Stomach (tissue), 9 donors: ENCODE results near the gene AFAP1L1. TPM values are rescaled to one million over a fixed set of nuclear protein-coding genes. Genes with fewer than 3 reads are reported as not detected.

Experiments used
- DNase-seq, 2 donors: peaks; one replicate each; pipeline versions ENCODE4 v3.0.0 to v3.0.0-alpha.2; 2013 to 2019
- H3K27ac ChIP-seq, 5 donors: fragments of 200-600 bp in 4 of 5; sonication (generic) in 4 of 5; one replicate each; pipeline ENCODE4 v1.5.1; 2013 to 2019; ENCODE audit warnings: mild to moderate bottlenecking in 1 of 5, moderate library complexity in 1 of 5
- H3K27me3 ChIP-seq, 3 donors: fragments of 200-600 bp; sonication (generic); one replicate each; pipeline ENCODE4 v1.5.1; 2017 to 2019; ENCODE audit warnings: mixed run types in 1 of 3
- H3K36me3 ChIP-seq, 4 donors: fragments of 200-600 bp; sonication (generic); 1 replicate in 3 of 4; 2 replicates in 1 of 4; pipeline ENCODE4 v1.5.1; 2016 to 2019
- H3K4me1 ChIP-seq, 4 donors: fragments of 200-600 bp; sonication (generic); one replicate each; pipeline ENCODE4 v1.5.1; 2016 to 2019
- H3K4me3 ChIP-seq, 4 donors: fragments of 200-600 bp; sonication (generic) in 3 of 4; one replicate each; pipeline ENCODE4 v1.5.1; 2016 to 2019; ENCODE audit warnings: mild to moderate bottlenecking in 1 of 4
- H3K9me3 ChIP-seq, 4 donors: fragments of 200-600 bp; sonication (generic); one replicate each; pipeline ENCODE4 v1.5.1; 2016 to 2019
- CTCF ChIP-seq, 7 experiments: fragments of 450-650 bp in 4 of 7; fragments of 200-600 bp in 3 of 7; sonication (generic) in 3 of 7; IDR thresholded peaks; one replicate each; pipeline ENCODE4 v1.5.1; 2016 to 2019; ENCODE audit warnings: antibody characterized with exemption in 7 of 7, control low read depth in 2 of 7, mild to moderate bottlenecking in 1 of 7
- EP300 ChIP-seq: sonication (generic); formaldehyde crosslinking; IDR thresholded peaks from one replicate; pipeline ENCODE4 v1.6.1; 2017; ENCODE audit warnings: antibody characterized with exemption
- POLR2A ChIP-seq, 4 donors: fragments of 450-650 bp; IDR thresholded peaks; one replicate each; pipeline ENCODE4 v1.6.1; 2016; ENCODE audit warnings: antibody characterized with exemption in 4 of 4, control low read depth in 2 of 4, mild to moderate bottlenecking in 1 of 4, moderate library complexity in 1 of 4
- POLR2AphosphoS5 ChIP-seq, 3 donors: sonication (generic); formaldehyde crosslinking; IDR thresholded peaks; one replicate each; pipeline ENCODE4 v1.6.1; 2016; ENCODE audit warnings: antibody characterized with exemption in 3 of 3
- WGBS, 5 donors: extraction: QIAGEN DNeasy Blood & Tissue Kit in 3 of 5; methylation state at CpG; one replicate each; pipeline versions ENCODE4 v1.1.5 to v1.1.7; 2013 to 2018; 5-methylcytosine and 5-hydroxymethylcytosine counted together
- intact Hi-C: fragments of 100-400 bp; cut with DNase I; formaldehyde crosslinking; loops from one replicate; pipeline ENCODE4 v1.15.1; 2023; ENCODE audit warnings: low total_unique reads
- polyA plus RNA-seq, 3 donors: library from polyadenylated mRNA; stranded (reverse); fragments of 200-250 nt; gene quantifications; one replicate each; pipeline ENCODE4 v1.2.3, GENCODE V29; 2013
- total RNA-seq, 5 donors: library from RNA; depleted of rRNA; stranded (reverse); fragments of >200 nt; gene quantifications; one replicate each; pipeline versions ENCODE4 v1.1.0 to v1.2.3, GENCODE V29; 2014 to 2016
- donor health status: healthy with polysubstance abuse.
- donor health status: Bipolar disorder and iron deficiency.
- donor health status: healthy.

Gene AFAP1L1
- total and polyA plus RNA-seq, 8 donors, result 0.29 to 66.5 (median 3.3) TPM

- DNase-seq, result no peak
- H3K27me3 ChIP-seq, result peaks cover 0 to 37% (median 0%) of the 10 kb centered on the region in 3 donors
- no peak overlapping the region for H3K27ac ChIP-seq
- 69 to 77% (median 71%) methylated on average over 4 of the region's 4 CpGs for WGBS, 5 donors
- no peaks in the 10 kb centered on the region for H3K4me1 ChIP-seq
- H3K9me3 ChIP-seq, result no peaks in the 10 kb centered on the region
- no peaks in the 10 kb centered on the region for H3K36me3 ChIP-seq
- intact Hi-C loops, result no loop called here
- TF ChIP-seq CTCF (IDR thresholded peaks at IDR 0.05), result no peak
- no peak for TF ChIP-seq POLR2A (IDR thresholded peaks at IDR 0.05)
- no peak for TF ChIP-seq POLR2AphosphoS5 (IDR thresholded peaks at IDR 0.05)
- TF ChIP-seq EP300, result no peak
- H3K4me3 ChIP-seq, result no peak overlapping the region
Observed at GRCh38 chr5:149262315-149262714, 9.3 kb upstream of the AFAP1L1 start.

- no peak overlapping the region for H3K27ac ChIP-seq
- DNase-seq, result peak; percentile 60 to 76
- H3K36me3 ChIP-seq, result no peaks in the 10 kb centered on the region
- peaks cover 0 to 31% (median 0%) of the 10 kb centered on the region in 3 donors for H3K27me3 ChIP-seq
- H3K4me3 ChIP-seq, result no peak overlapping the region
- intact Hi-C loops, result no loop called here
- TF ChIP-seq POLR2A (IDR thresholded peaks at IDR 0.05), result no peak
- peak in 5 of 7 experiments; percentile 32 to 55 (median 41) for TF ChIP-seq CTCF (IDR thresholded peaks at IDR 0.05)
- whole genome bisulfite sequencing, 5 donors, result 14 to 33% (median 16%) methylated on average over 12 of the region's 12 CpGs
- no peaks in the 10 kb centered on the region for H3K4me1 ChIP-seq
- H3K9me3 ChIP-seq, result peaks cover 5 to 17% (median 14%) of the 10 kb centered on the region in 4 donors
Observed at GRCh38 chr5:149264439-149265067, 7.1 kb upstream of the AFAP1L1 start.

GRCh38 chr5:149265068-149265465, 6.6 kb upstream of the AFAP1L1 start:
- Histone ChIP-seq H3K9me3 (peaks cover 5 to 17% (median 14%) of the 10 kb centered on the region in 4 donors), H3K27me3 (peaks cover 0 to 25% (median 0%) of the 10 kb centered on the region in 3 donors), H3K27ac (no peak overlapping the region), H3K4me1 (no peaks in the 10 kb centered on the region), H3K4me3 (no peak overlapping the region), H3K36me3 (no peaks in the 10 kb centered on the region)
- DNase-seq, result no peak
- 76 to 85% (median 83%) methylated on average over 7 of the region's 7 CpGs for WGBS, 5 donors
- TF ChIP-seq EP300 (no peak), POLR2A (IDR thresholded peaks at IDR 0.05) (no peak), POLR2AphosphoS5 (IDR thresholded peaks at IDR 0.05) (no peak), CTCF (IDR thresholded peaks at IDR 0.05) (no peak)
- intact Hi-C loops, result no loop called here

- Histone ChIP-seq H3K27ac (no peak overlapping the region), H3K4me3 (no peak overlapping the region), H3K4me1 (no peaks in the 10 kb centered on the region), H3K9me3 (peaks cover 5 to 17% (median 14%) of the 10 kb centered on the region in 4 donors), H3K27me3 (peaks cover 0 to 27% (median 0%) of the 10 kb centered on the region in 3 donors), H3K36me3 (no peaks in the 10 kb centered on the region)
- DNase-seq, result peak in 1 of 2 donors; percentile 44
- intact Hi-C loops, result no loop called here
- 26 to 40% (median 35%) methylated on average over 4 of the region's 4 CpGs for WGBS, 5 donors
- TF ChIP-seq CTCF (IDR thresholded peaks at IDR 0.05) (peak in 1 of 7 experiments; percentile 22), POLR2A (IDR thresholded peaks at IDR 0.05) (no peak)
Observed at GRCh38 chr5:149265597-149265996, 6.1 kb upstream of the AFAP1L1 start.
